ENCODE results near the gene C1QL2.

C1QL2 gene

GRCh38 chr2:119109866-119110265 is 48.7 kb downstream of the C1QL2 start:
- no peak for FAIRE-seq
- DNase-seq (ENCODE audit: low spot score): no peak

- FAIRE-seq (no peak), DNase-seq (ENCODE audit: low spot score) (no peak)
These were observed 50.4 kb downstream of the C1QL2 start for GRCh38 chr2:119108186-119108585.

GRCh38 chr2:119106301-119106897 is 52.2 kb downstream of the C1QL2 start:
- DNase-seq (ENCODE audit: low spot score) (peak; percentile 68), FAIRE-seq (no peak)
